LoVo (cell line): ENCODE data around the gene DACH1.
"Not testable (repeated sequence)": the region's sequence is repeated elsewhere in the genome, so short reads cannot be mapped to it uniquely, and the experiment has no call there.

ENCODE experiments used
- DNase-seq: peaks from one replicate; pipeline ENCODE4 v3.0.0-alpha.2; 2016; ENCODE audit warnings: low spot score

The DACH1 gene

GRCh38 chr13:71828564-71828963 lies 38.4 kb downstream of the DACH1 start:
- DNase-seq: no peak

GRCh38 chr13:71828117-71828516 lies 38.9 kb downstream of the DACH1 start:
- no peak for DNase-seq

GRCh38 chr13:71827241-71827640 lies 39.8 kb downstream of the DACH1 start:
- no peak for DNase-seq

GRCh38 chr13:71820699-71821098 lies 46.3 kb downstream of the DACH1 start:
- no peak for DNase-seq

- DNase-seq: no peak
Measured at GRCh38 chr13:71817335-71817734, 49.7 kb downstream of the DACH1 start.

- DNase-seq: no peak
Measured at GRCh38 chr13:71814806-71815360, 52.1 kb downstream of the DACH1 start.

GRCh38 chr13:71813187-71813586 lies 53.8 kb downstream of the DACH1 start:
- no peak for DNase-seq

GRCh38 chr13:71811344-71811743 lies 55.7 kb downstream of the DACH1 start:
- DNase-seq: no peak

GRCh38 chr13:71808708-71809107 lies 58.3 kb downstream of the DACH1 start:
- DNase-seq: no peak

- no peak for DNase-seq
Measured at GRCh38 chr13:71806886-71807285, 60.1 kb downstream of the DACH1 start.

- no peak for DNase-seq
Measured at GRCh38 chr13:71803066-71803465, 63.9 kb downstream of the DACH1 start.

- DNase-seq: no peak
Measured at GRCh38 chr13:71801781-71802180, 65.2 kb downstream of the DACH1 start.

- DNase-seq: no peak
Measured at GRCh38 chr13:71801165-71801760, 65.7 kb downstream of the DACH1 start.

- DNase-seq: no peak
Measured at GRCh38 chr13:71799324-71799723, 67.7 kb downstream of the DACH1 start.

GRCh38 chr13:71798707-71799106 lies 68.3 kb downstream of the DACH1 start:
- no peak for DNase-seq

GRCh38 chr13:71797517-71797916 lies 69.5 kb downstream of the DACH1 start:
- DNase-seq: no peak

GRCh38 chr13:71789693-71790329 lies 77.2 kb downstream of the DACH1 start:
- no peak for DNase-seq

- no peak for DNase-seq
Measured at GRCh38 chr13:71789037-71789436, 78.0 kb downstream of the DACH1 start.

GRCh38 chr13:71787414-71787813 lies 79.6 kb downstream of the DACH1 start:
- no peak for DNase-seq

- no peak for DNase-seq
Measured at GRCh38 chr13:71786875-71787274, 80.1 kb downstream of the DACH1 start.

GRCh38 chr13:71785361-71785760 lies 81.6 kb downstream of the DACH1 start:
- no peak for DNase-seq

GRCh38 chr13:71780546-71780945 lies 86.5 kb downstream of the DACH1 start:
- no peak for DNase-seq

GRCh38 chr13:71778998-71779397 lies 88.0 kb downstream of the DACH1 start:
- not testable (repeated sequence) for DNase-seq

GRCh38 chr13:71775966-71776365 lies 91.0 kb downstream of the DACH1 start:
- no peak for DNase-seq
